ENCODE data around the gene DCAF6.

Gene DCAF6

GRCh38 chr1:168110896-168111545 lies 174.5 kb downstream of the DCAF6 start:
- DNase-seq: no peak

GRCh38 chr1:168112673-168113305 lies 176.3 kb downstream of the DCAF6 start:
- peak; percentile 93 for DNase-seq

- DNase-seq: no peak
Observed at GRCh38 chr1:168114845-168115244, 178.4 kb downstream of the DCAF6 start.

GRCh38 chr1:168116327-168116799 lies 179.9 kb downstream of the DCAF6 start:
- DNase-seq: peak; percentile 16

DNA sequence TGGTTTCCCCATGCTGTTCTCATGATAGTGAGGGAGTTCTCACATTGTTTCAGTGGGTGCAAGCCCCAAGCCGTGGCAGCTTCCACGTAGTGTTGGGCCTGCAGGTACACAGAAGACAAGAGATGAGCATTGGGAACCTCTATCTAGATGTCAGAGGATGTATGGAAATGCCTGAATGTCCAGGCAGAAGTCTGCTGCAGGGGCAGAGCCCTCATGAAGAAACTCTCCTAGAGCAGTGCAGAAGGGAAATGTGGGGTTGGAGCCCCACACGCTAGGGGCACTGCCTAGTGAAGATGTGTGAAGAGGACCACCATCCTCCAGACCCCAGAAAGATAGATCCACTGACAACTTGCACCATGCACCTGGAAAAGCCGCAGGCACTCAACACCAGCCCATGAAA lies 183.3 kb downstream of the DCAF6 start:
- DNase-seq: no peak

- no peak for DNase-seq
Observed at GRCh38 chr1:168121401-168122011, 185.0 kb downstream of the DCAF6 start.

DNA sequence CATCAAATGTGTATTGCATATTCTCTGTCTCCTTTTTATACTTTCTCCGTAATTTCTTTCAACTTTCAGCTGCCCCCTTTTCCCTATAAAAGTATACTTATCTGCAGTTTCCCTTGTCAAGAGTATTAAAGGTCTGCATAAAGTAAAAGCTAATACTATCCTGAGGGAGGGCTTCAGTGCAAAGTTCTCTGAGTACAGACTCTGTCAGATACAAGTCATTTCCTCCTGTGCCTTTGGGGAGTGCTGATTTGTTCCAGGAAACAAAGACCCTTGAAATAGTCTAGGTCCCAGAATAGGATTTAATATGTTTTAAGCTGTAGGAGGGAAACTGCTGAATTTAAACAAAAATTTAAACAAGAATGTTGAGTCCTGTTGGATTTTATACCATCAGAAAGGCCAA lies 188.6 kb downstream of the DCAF6 start:
- DNase-seq: no peak

Data from DMS79 treated with DMSO at 0.1 percent for 48 hours (cell line).